ENCODE results near the gene FAM25C. TPM values are rescaled to one million over a fixed set of nuclear protein-coding genes. Genes with fewer than 3 reads are reported as not detected.
"Not testable (repeated sequence)": the region's sequence is repeated elsewhere in the genome, so short reads cannot be mapped to it uniquely, and the experiment has no call there.

Gene FAM25C
- total RNA-seq, 1 experiment from 2014 or later = not detected

DNA sequence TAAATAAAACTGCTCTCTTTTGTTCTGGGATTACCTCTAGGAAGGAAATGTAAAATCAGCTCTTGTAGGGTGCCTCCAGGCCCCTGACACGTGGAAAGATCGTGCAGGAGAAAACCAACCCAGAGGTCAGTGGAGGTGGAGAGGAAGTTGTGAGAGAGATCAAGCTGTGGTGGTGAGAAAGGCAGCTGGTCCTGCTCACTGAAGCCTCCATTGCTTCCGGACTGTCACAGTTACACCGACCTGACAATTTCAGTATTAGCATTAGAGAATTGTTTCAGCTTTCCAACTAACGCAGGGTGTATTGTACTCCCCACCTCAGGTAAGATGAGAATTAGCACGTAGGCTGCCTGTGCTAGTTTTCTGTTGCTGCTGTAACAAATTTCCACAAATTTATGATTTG is 30.6 kb downstream of the FAM25C start:
- H3K18ac ChIP-seq (ENCODE audit: insufficient read length, low read depth, low read length); H3K9me3 ChIP-seq (ENCODE audit: control insufficient read depth, low read depth, low read length); H3K4me1 Mint-ChIP-seq; H3K23ac ChIP-seq (ENCODE audit: insufficient read length, low read depth, low read length); H3K36me3 Mint-ChIP-seq (ENCODE audit: insufficient read depth in 1 of 3, low read depth in 3 of 3); H3K27me3 Mint-ChIP-seq (ENCODE audit: low read depth); H3K23me2 ChIP-seq (ENCODE audit: insufficient read length, low read depth, low read length, poor library complexity, severe bottlenecking); H2BK20ac ChIP-seq (ENCODE audit: low read depth, low read length, poor library complexity, severe bottlenecking); H3K79me1 ChIP-seq (ENCODE audit: insufficient read depth, low read depth, low read length, poor library complexity, severe bottlenecking); H4K8ac ChIP-seq (replicated peaks; ENCODE audit: insufficient read length, low read depth, low read length); H2BK12ac ChIP-seq (ENCODE audit: insufficient read length, low read depth, low read length); H3K9ac ChIP-seq (ENCODE audit: extremely low read depth, insufficient read length, low read length); H4K5ac ChIP-seq (ENCODE audit: insufficient read length, low read depth, low read length); H3T11ph ChIP-seq (ENCODE audit: low read length); H3K4me2 ChIP-seq (ENCODE audit: insufficient read depth, insufficient read length, low read length); H3K9me3 Mint-ChIP-seq; H4K20me1 ChIP-seq (ENCODE audit: control insufficient read depth, insufficient read depth, insufficient read length); H3K14ac ChIP-seq (ENCODE audit: insufficient read depth, low read length); H4K91ac ChIP-seq (ENCODE audit: insufficient read length, low read depth, low read length); H3K56ac ChIP-seq (ENCODE audit: insufficient read length, low read depth, low read length); H3K4me3 Mint-ChIP-seq; H3K27ac ChIP-seq (ENCODE audit: insufficient read length, low read depth, low read length); H3K27me3 ChIP-seq (ENCODE audit: insufficient read depth, low read length); H2BK15ac ChIP-seq (ENCODE audit: low read depth, low read length); H3K79me2 ChIP-seq (ENCODE audit: insufficient read depth, low read length); H2BK120ac ChIP-seq (ENCODE audit: low read depth, low read length, poor library complexity, severe bottlenecking); H2AK5ac ChIP-seq (ENCODE audit: insufficient read length, low read length); H3K4ac ChIP-seq (ENCODE audit: low read depth, low read length); H2BK5ac ChIP-seq (ENCODE audit: insufficient read length, low read length); H2AFZ ChIP-seq (ENCODE audit: low read length); H3K4me1 ChIP-seq (ENCODE audit: insufficient read depth, low read length); H3K27ac Mint-ChIP-seq; DNase-seq: not testable (repeated sequence)
- no CpG with 5 or more reads among the region's 6 CpGs for WGBS (ENCODE audit: extremely low coverage, insufficient read length, low lambda C conversion rate)

DNA sequence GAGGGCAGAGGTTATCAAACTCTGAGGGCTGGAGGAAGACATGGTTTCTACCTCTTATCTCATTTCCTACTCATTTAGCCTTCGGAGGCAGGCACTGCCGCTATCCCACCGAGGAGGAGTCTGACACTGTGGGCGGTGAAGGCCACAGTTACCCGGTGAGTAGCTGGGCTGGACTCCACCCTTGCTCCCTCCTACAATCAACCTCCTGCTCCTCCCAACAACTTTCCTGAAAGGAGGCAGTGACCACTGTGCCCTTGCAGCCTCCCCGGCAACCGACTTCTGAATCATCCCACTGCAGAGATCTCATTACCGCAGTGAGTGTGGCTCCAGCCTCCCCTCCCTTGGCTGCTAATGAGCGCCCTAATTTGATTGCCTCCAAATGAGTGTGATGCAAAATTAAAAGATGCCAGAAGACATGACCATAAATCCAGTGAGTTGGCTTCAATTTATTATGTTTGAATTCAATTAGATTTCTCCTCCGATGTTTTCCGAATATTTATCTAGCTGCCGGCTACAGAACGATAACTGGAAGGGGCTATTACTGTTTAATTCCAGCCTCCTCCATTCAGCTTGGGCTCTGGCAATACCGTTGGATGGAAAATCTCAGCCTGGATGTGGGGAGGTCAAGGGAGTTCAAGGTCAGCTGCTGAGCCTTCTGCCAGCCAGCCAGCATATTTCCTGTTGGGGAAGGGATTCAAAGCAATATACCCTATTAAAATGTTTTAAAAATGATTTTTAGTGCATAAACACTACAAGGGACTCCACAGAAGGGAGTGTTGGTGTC is 35.1 kb downstream of the FAM25C start:
- not testable (repeated sequence) for H3K79me2 ChIP-seq (ENCODE audit: insufficient read depth, low read length); H4K91ac ChIP-seq (ENCODE audit: insufficient read length, low read depth, low read length); H3K9me3 ChIP-seq (ENCODE audit: control insufficient read depth, low read depth, low read length); H3K4me2 ChIP-seq (ENCODE audit: insufficient read depth, insufficient read length, low read length); H3K4ac ChIP-seq (ENCODE audit: low read depth, low read length); H3T11ph ChIP-seq (ENCODE audit: low read length); H2BK120ac ChIP-seq (ENCODE audit: low read depth, low read length, poor library complexity, severe bottlenecking); H4K5ac ChIP-seq (ENCODE audit: insufficient read length, low read depth, low read length); H2BK12ac ChIP-seq (ENCODE audit: insufficient read length, low read depth, low read length); H3K18ac ChIP-seq (ENCODE audit: insufficient read length, low read depth, low read length); H3K36me3 Mint-ChIP-seq (ENCODE audit: insufficient read depth in 1 of 3, low read depth in 3 of 3); DNase-seq; H3K27me3 ChIP-seq (ENCODE audit: insufficient read depth, low read length); H3K4me1 Mint-ChIP-seq; H2BK15ac ChIP-seq (ENCODE audit: low read depth, low read length); H3K4me3 Mint-ChIP-seq; H2BK5ac ChIP-seq (ENCODE audit: insufficient read length, low read length); H4K20me1 ChIP-seq (ENCODE audit: control insufficient read depth, insufficient read depth, insufficient read length); H2AFZ ChIP-seq (ENCODE audit: low read length); H3K27me3 Mint-ChIP-seq (ENCODE audit: low read depth); H3K4me1 ChIP-seq (ENCODE audit: insufficient read depth, low read length); H3K27ac Mint-ChIP-seq; H3K9ac ChIP-seq (ENCODE audit: extremely low read depth, insufficient read length, low read length); H3K56ac ChIP-seq (ENCODE audit: insufficient read length, low read depth, low read length); H3K14ac ChIP-seq (ENCODE audit: insufficient read depth, low read length); H3K23ac ChIP-seq (ENCODE audit: insufficient read length, low read depth, low read length); H2AK5ac ChIP-seq (ENCODE audit: insufficient read length, low read length); H2BK20ac ChIP-seq (ENCODE audit: low read depth, low read length, poor library complexity, severe bottlenecking); H3K23me2 ChIP-seq (ENCODE audit: insufficient read length, low read depth, low read length, poor library complexity, severe bottlenecking); H3K79me1 ChIP-seq (ENCODE audit: insufficient read depth, low read depth, low read length, poor library complexity, severe bottlenecking); H3K9me3 Mint-ChIP-seq; H4K8ac ChIP-seq (replicated peaks; ENCODE audit: insufficient read length, low read depth, low read length); H3K27ac ChIP-seq (ENCODE audit: insufficient read length, low read depth, low read length)
- no CpG with 5 or more reads among the region's 14 CpGs for WGBS (ENCODE audit: extremely low coverage, insufficient read length, low lambda C conversion rate)

Measured in H9 (cell line).